GM10248 (cell line): ENCODE data around the gene NUP62.

Experiments
- CTCF ChIA-PET: fragments of 300-600 bp; sonication (Branson Sonifier 250); formaldehyde crosslinking; extraction: SDS; loops from one replicate; lab custom pipeline; 2021; ENCODE audit warnings: antibody characterized with exemption; lab: Yijun Ruan, JAX
- POLR2A ChIA-PET: fragments of 350-650 bp; sonication (Branson Sonifier 250); formaldehyde crosslinking; extraction: SDS; loops from one replicate; lab custom pipeline; 2020; ENCODE audit warnings: antibody characterized with exemption; lab: Yijun Ruan, JAX
- DNase-seq: peaks from one replicate; pipeline ENCODE4 v3.0.0; 2012; ENCODE audit errors: extremely low spot score
- CTCF ChIP-seq: IDR thresholded peaks from 2 replicates; pipeline ENCODE4 v1.5.1; 2012; ENCODE audit warnings: mild to moderate bottlenecking, low read depth; ENCODE audit errors: extremely low read depth, missing control alignments, control extremely low read depth

The NUP62 gene

DNA sequence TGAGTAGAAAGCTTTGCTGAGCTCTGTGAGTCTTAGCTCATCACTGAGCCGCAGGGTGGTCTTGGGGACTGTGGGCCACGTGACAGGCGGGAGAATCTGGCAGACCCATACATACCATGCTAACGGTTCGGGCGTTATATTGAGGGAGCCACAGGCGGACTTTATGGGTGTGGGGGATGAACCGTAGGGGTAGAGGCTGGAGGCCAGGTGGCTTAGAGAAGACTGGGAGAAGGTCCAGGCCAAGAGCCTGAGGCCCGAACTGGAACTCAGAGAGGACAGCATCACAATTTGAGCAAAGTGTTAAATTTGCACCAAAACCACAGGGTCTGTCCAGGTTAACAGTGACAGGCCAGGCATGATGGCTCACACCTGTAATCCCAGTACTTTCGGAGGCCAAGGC lies 15.6 kb downstream of the NUP62 start:
- ChIA-PET CTCF (interaction anchor here (1.0 to 5.1 kb wide), 6 partner anchors 9 to 111 kb away, joined by 3 to 28 read pairs (median 8); partner anchors contain the start of genes ATF5, NUP62 and VRK3), POLR2A (interaction anchor here (0.5 to 3.8 kb wide), 6 partner anchors 10 to 38 kb away, joined by 3 to 36 read pairs (median 4); partner anchors contain the start of genes ATF5 and NUP62)
- no peak for TF ChIP-seq CTCF
- no peak for DNase-seq

GRCh38 chr19:49912965-49913685 lies 16.2 kb downstream of the NUP62 start:
- peak; percentile 29 for TF ChIP-seq CTCF
- CTCF ChIA-PET, result interaction anchor here (1.0 to 5.1 kb wide), 8 partner anchors 8 to 112 kb away, joined by 3 to 28 read pairs (median 8); partner anchors contain the start of genes ATF5, NUP62 and VRK3
- POLR2A ChIA-PET, result interaction anchor here (0.5 to 3.8 kb wide), 6 partner anchors 10 to 37 kb away, joined by 3 to 36 read pairs (median 4); partner anchors contain the start of genes ATF5 and NUP62
- DNase-seq, result no peak

GRCh38 chr19:49911381-49912145 lies 17.7 kb downstream of the NUP62 start:
- DNase-seq, result peak; percentile 79
- ChIA-PET POLR2A (interaction anchor here (0.6 to 3.8 kb wide), 6 partner anchors 17 to 956 kb away, joined by 3 to 36 read pairs (median 4); partner anchors contain the start of genes ATF5 and NUP62), CTCF (interaction anchor here (0.9 to 5.1 kb wide), 7 partner anchors 11 to 43 kb away, joined by 3 to 28 read pairs (median 10); partner anchors contain the start of genes ATF5 and NUP62)
- TF ChIP-seq CTCF, result no peak

DNA sequence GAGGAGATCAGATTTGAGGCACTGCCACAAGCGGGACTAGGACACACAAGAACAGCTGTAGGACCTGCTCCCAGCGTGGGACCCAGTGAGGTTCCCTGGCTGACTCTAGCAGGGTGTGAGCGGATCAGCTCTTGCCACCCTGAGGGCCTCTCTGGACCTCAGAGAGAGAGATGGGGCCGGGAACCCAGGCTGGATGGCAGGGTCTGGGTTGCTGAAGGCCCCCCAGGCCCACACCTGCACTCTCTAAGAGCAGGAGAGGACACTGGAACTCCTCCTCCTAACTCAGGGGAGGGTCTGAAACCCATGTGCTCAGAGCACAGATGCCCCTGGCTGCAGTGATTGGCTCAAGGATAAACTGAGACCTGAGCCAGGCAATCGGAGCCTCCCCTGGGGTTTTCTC lies 19.1 kb downstream of the NUP62 start:
- ChIA-PET CTCF (interaction anchor here (1.9 to 3.8 kb wide), 3 partner anchors 9 to 28 kb away, joined by 5 to 28 read pairs (median 10); no protein-coding TSS in a partner anchor), POLR2A (interaction anchor here (1.1 kb wide), 1 partner anchor 15 kb away, joined by 4 read pairs; no protein-coding TSS in a partner anchor)
- DNase-seq, result no peak
- TF ChIP-seq CTCF, result no peak

DNA sequence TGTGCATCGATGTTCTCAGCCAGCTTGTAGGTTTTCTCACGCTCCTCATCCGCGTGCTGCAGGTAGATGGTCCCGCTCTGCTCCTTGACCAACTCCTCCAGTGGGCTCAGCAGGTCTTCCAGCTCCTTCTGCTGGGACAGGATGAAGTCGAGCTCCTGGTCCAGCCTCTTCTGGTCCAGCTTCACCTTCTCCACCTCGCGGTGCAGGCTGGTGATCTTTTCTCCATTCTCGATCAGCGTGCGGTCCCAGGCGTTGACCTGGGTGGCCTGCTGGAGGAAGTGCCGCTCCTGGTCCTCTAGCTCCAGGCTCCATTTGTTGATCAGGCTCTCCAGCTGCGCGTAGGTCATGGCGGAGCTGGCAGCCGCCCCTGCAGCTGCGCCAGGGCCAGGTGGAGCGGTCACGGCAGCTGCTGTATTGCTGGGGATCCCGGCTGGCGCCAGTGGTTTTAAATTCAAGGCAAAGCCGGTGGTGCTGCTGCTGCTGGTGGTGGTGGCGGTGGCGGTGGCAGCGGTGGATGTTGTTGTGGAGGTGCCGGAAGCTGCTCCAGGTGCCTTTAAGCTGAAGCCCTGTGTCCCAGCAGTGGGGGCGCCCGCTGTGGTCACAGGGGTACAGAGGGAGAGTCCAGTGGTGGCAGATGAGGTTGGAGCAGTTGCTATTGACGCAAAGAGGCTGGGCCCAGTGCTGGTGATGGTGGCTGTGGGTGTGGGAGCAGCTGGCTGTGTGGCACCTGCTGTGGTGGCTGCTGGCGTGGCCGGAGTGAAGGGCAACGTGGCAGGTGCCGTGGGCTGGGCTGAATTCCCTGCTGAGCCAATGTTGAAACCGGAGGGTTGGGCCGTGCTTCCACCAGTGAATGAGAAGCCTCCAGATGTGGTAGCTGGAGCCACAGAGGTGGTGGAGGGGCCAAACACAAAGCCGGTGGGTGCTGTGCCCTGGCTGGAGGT lies 20.6 kb downstream of the NUP62 start:
- CTCF ChIA-PET, result interaction anchor here (1.5 to 3.3 kb wide), 2 partner anchors 12 to 29 kb away, joined by 3 to 10 read pairs; partner anchors contain the start of gene IL4I1

More for the DNA sequence above, 20.6 kb downstream of the NUP62 start:
- DNase-seq, result no peak
- POLR2A ChIA-PET, result interaction anchor here (1.1 kb wide), 1 partner anchor 14 kb away, joined by 4 read pairs; no protein-coding TSS in a partner anchor
- no peak for TF ChIP-seq CTCF
